Prostate gland (tissue), 2 donors: ENCODE results near the gene NPAS4. TPM values are rescaled to one million over a fixed set of nuclear protein-coding genes. Genes with fewer than 3 reads are reported as not detected.
A peak's percentile ranks its signal among the peaks of the same experiment; 100 is the strongest.
"Not testable (repeated sequence)": the region's sequence is repeated elsewhere in the genome, so short reads cannot be mapped to it uniquely, and the experiment has no call there.

Source experiments
- DNase-seq: peaks from one replicate; pipeline ENCODE4 v3.0.0-alpha.2; 2019; ENCODE audit warnings: low spot score
- H3K27ac ChIP-seq, 2 donors: fragments of 200-600 bp; sonication (generic); 2 replicates each; pipeline ENCODE4 v1.5.1; 2017 to 2019
- H3K27me3 ChIP-seq: fragments of 200-600 bp; sonication (generic); replicated peaks from 2 replicates; pipeline ENCODE4 v1.5.1; 2019; ENCODE audit not compliant: insufficient read depth
- H3K36me3 ChIP-seq, 2 donors: fragments of 200-600 bp; sonication (generic); 1 replicate in 1 of 2; 2 replicates in 1 of 2; pipeline versions ENCODE4 v1.5.1 to v1.8.1; 2017 to 2019
- H3K4me1 ChIP-seq: fragments of 200-600 bp; sonication (generic); replicated peaks from 2 replicates; pipeline ENCODE4 v1.5.1; 2019
- H3K4me3 ChIP-seq, 2 donors: fragments of 200-600 bp; sonication (generic); 2 replicates each; pipeline ENCODE4 v1.5.1; 2017 to 2019
- H3K9me3 ChIP-seq: fragments of 200-600 bp; sonication (generic); 2 replicates; pipeline ENCODE4 v1.5.1; 2017
- POLR2A ChIP-seq: fragments of 450-650 bp; IDR thresholded peaks from one replicate; pipeline ENCODE4 v1.6.1; 2016; ENCODE audit warnings: antibody characterized with exemption, mild to moderate bottlenecking
- POLR2AphosphoS5 ChIP-seq: sonication (generic); formaldehyde crosslinking; IDR thresholded peaks from one replicate; pipeline ENCODE4 v1.6.1; 2017; ENCODE audit warnings: antibody characterized with exemption
- WGBS: methylation state at CpG from one replicate; pipeline ENCODE4 v1.1.5; 2018; 5-methylcytosine and 5-hydroxymethylcytosine counted together
- intact Hi-C: fragments of 100-400 bp; cut with DNase I; formaldehyde crosslinking; loops from one replicate; pipeline ENCODE4 v1.14.2; 2022
- total RNA-seq, 2 donors: library from RNA; depleted of rRNA; stranded (reverse); fragments of >200 nt; gene quantifications; one replicate each; pipeline ENCODE4 v1.1.0, GENCODE V29; 2016
- TF ChIP-seq, protein P1 (sequence below), 4 experiments: fragments of 200-600 bp in 2 of 4; fragments of 450-650 bp in 2 of 4; sonication (generic) in 2 of 4; IDR thresholded peaks; 1 replicate in 3 of 4; 2 replicates in 1 of 4; pipeline ENCODE4 v1.5.1; 2016 to 2019; ENCODE audit warnings: antibody characterized with exemption in 4 of 4, mild to moderate bottlenecking in 2 of 4, moderate library complexity in 2 of 4

Gene NPAS4
- total RNA-seq, 2 donors from 2014 or later, result 0.74 TPM; not detected in 1

DNA sequence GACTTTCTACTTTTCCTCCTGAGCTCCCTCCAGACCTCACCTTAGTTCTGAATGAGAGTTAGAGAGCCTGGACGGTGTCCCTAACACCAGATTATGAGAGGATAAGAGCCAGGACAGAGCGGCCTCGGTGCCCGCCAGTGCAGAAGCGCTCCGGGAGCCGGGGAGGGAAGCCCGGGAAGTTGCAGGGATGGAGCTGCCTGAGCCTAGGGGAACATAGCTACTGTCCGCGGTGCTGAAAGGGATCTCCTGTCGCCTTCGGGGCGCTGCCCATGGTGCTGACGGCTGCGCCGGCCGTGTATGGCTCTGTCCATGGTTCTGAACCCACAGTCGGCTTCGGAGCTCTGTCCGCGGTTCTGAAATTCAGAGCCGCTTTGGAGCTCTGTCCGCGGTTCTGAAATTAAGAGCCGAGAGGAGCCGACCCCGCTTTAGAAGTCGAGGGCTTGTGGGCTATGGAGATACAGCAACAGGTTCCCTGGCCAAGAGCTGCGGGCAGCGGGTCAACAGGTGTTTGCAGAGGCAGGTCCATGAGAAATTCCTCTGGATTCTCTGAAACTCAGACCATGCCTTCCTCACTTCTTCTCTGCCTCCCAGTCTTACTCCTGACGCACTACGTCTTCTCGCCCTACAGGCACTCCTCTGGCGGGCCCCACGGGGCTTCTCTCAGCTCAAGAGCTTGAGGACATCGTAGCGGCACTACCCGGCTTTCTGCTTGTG is 814 bp downstream of the NPAS4 start:
- no peak overlapping the region for H3K27ac ChIP-seq

GRCh38 chr11:66426314-66426713 is 5.5 kb downstream of the NPAS4 start:
- TF ChIP-seq POLR2A, result no peak

More for the DNA sequence above, 814 bp downstream of the NPAS4 start:
- Histone ChIP-seq H3K27me3 (no peaks in the 10 kb centered on the region), H3K4me3 (no peak overlapping the region), H3K4me1 (no peaks in the 10 kb centered on the region), H3K36me3 (no peaks in the 10 kb centered on the region), H3K9me3 (no peaks in the 10 kb centered on the region)
- DNase-seq, result peak; percentile 91
- TF ChIP-seq POLR2AphosphoS5 (peak; percentile 94), POLR2A (no peak)
- TF ChIP-seq, protein P1, sequence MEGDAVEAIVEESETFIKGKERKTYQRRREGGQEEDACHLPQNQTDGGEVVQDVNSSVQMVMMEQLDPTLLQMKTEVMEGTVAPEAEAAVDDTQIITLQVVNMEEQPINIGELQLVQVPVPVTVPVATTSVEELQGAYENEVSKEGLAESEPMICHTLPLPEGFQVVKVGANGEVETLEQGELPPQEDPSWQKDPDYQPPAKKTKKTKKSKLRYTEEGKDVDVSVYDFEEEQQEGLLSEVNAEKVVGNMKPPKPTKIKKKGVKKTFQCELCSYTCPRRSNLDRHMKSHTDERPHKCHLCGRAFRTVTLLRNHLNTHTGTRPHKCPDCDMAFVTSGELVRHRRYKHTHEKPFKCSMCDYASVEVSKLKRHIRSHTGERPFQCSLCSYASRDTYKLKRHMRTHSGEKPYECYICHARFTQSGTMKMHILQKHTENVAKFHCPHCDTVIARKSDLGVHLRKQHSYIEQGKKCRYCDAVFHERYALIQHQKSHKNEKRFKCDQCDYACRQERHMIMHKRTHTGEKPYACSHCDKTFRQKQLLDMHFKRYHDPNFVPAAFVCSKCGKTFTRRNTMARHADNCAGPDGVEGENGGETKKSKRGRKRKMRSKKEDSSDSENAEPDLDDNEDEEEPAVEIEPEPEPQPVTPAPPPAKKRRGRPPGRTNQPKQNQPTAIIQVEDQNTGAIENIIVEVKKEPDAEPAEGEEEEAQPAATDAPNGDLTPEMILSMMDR (IDR thresholded peaks at IDR 0.05), result peak in 2 of 4 experiments; percentile 15 to 26
- intact Hi-C loops, result no loop called here
- WGBS, result 11% methylated on average over 38 of the region's 38 CpGs

GRCh38 chr11:66428933-66429332 is 8.1 kb downstream of the NPAS4 start:
- no peak for DNase-seq
- TF ChIP-seq POLR2A (no peak), POLR2AphosphoS5 (no peak)
- TF ChIP-seq, protein P1 (IDR thresholded peaks at IDR 0.05), result no peak
- WGBS, result 94% methylated on average over 2 of the region's 2 CpGs
- Histone ChIP-seq H3K27ac (no peak overlapping the region), H3K4me3 (no peak overlapping the region), H3K4me1 (no peaks in the 10 kb centered on the region), H3K36me3 (no peaks in the 10 kb centered on the region), H3K9me3 (no peaks in the 10 kb centered on the region), H3K27me3 (no peaks in the 10 kb centered on the region)
- intact Hi-C loops, result no loop called here

More at GRCh38 chr11:66426314-66426713, 5.5 kb downstream of the NPAS4 start:
- Histone ChIP-seq H3K36me3 (no peaks in the 10 kb centered on the region), H3K27ac (no peak overlapping the region), H3K4me1 (no peaks in the 10 kb centered on the region), H3K9me3 (no peaks in the 10 kb centered on the region), H3K27me3 (no peaks in the 10 kb centered on the region), H3K4me3 (no peak overlapping the region)
- no peak for DNase-seq
- 61% methylated on average over 23 of the region's 23 CpGs for WGBS
- intact Hi-C loops, result no loop called here

- Histone ChIP-seq H3K4me3 (no peak overlapping the region), H3K36me3 (no peaks in the 10 kb centered on the region), H3K27ac (no peak overlapping the region), H3K4me1 (no peaks in the 10 kb centered on the region), H3K9me3 (no peaks in the 10 kb centered on the region), H3K27me3 (no peaks in the 10 kb centered on the region)
- DNase-seq, result peak; percentile 52
- WGBS, result 44% methylated on average over 9 of the region's 9 CpGs
- TF ChIP-seq POLR2A, result no peak
- TF ChIP-seq, protein P1 (IDR thresholded peaks at IDR 0.05), result peak; percentile 49 to 75 (median 67)
- intact Hi-C loops, result loop anchor here (2.0 kb wide), 1 partner anchor 21 kb away; no protein-coding TSS in a partner anchor
Measured at GRCh38 chr11:66429983-66430602, 9.3 kb downstream of the NPAS4 start.

GRCh38 chr11:66431287-66431686 is 10.5 kb downstream of the NPAS4 start:
- intact Hi-C loops, result loop anchor here (2.0 kb wide), 1 partner anchor 22 kb away; no protein-coding TSS in a partner anchor

GRCh38 chr11:66431871-66432329 is 11.1 kb downstream of the NPAS4 start:
- intact Hi-C loops, result loop anchor here (2.0 kb wide), 1 partner anchor 23 kb away; no protein-coding TSS in a partner anchor
- not testable (repeated sequence) for H3K27ac ChIP-seq, H3K9me3 ChIP-seq, H3K36me3 ChIP-seq, DNase-seq, H3K27me3 ChIP-seq, H3K4me1 ChIP-seq, H3K4me3 ChIP-seq
- 86% methylated on average over 8 of the region's 8 CpGs for WGBS

More at GRCh38 chr11:66431287-66431686, 10.5 kb downstream of the NPAS4 start:
- not testable (repeated sequence) for H3K4me3 ChIP-seq, DNase-seq, H3K4me1 ChIP-seq, H3K27me3 ChIP-seq, H3K9me3 ChIP-seq, H3K36me3 ChIP-seq, H3K27ac ChIP-seq
